NB4 (cell line): ENCODE data around the gene FUBP3.

Source experiments
- POLR2A ChIP-seq: IDR thresholded peaks from 2 replicates; pipeline ENCODE4 v1.6.1; 2011; ENCODE audit warnings: mild to moderate bottlenecking; ENCODE audit not compliant: insufficient read length; ENCODE audit errors: extremely low read depth
- TF ChIP-seq, protein P1 (sequence below): IDR thresholded peaks from one replicate; pipeline ENCODE4 v1.5.1; 2012; ENCODE audit warnings: low read depth, low read length

- TF ChIP-seq, protein P1, sequence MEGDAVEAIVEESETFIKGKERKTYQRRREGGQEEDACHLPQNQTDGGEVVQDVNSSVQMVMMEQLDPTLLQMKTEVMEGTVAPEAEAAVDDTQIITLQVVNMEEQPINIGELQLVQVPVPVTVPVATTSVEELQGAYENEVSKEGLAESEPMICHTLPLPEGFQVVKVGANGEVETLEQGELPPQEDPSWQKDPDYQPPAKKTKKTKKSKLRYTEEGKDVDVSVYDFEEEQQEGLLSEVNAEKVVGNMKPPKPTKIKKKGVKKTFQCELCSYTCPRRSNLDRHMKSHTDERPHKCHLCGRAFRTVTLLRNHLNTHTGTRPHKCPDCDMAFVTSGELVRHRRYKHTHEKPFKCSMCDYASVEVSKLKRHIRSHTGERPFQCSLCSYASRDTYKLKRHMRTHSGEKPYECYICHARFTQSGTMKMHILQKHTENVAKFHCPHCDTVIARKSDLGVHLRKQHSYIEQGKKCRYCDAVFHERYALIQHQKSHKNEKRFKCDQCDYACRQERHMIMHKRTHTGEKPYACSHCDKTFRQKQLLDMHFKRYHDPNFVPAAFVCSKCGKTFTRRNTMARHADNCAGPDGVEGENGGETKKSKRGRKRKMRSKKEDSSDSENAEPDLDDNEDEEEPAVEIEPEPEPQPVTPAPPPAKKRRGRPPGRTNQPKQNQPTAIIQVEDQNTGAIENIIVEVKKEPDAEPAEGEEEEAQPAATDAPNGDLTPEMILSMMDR: no peak
- TF ChIP-seq POLR2A: no peak
Observed at GRCh38 chr9:130627051-130627450, 47.7 kb downstream of the FUBP3 start.
